Umbilical cord (tissue), 2 donors: Measurements from ENCODE around the gene NFIC. TPM values are rescaled to one million over a fixed set of nuclear protein-coding genes. Genes with fewer than 3 reads are reported as not detected.
"Not testable (repeated sequence)": the region's sequence is repeated elsewhere in the genome, so short reads cannot be mapped to it uniquely, and the experiment has no call there.

Source experiments
- DNase-seq: peaks from one replicate; pipeline ENCODE4 v3.0.0-alpha.2; 2015; ENCODE audit warnings: low spot score
- total RNA-seq: library from RNA; depleted of rRNA; stranded (reverse); fragments of >200 nt; gene quantifications from one replicate; pipeline ENCODE4 v1.2.3, GENCODE V29; 2014; ENCODE audit warnings: low replicate concordance; ENCODE audit not compliant: insufficient read depth

NFIC gene
- total RNA-seq, 1 donor from 2014 or later = 37.3 TPM

GRCh38 chr19:3336680-3337523 is 29.5 kb upstream of the NFIC start:
- DNase-seq = peak; percentile 70

GRCh38 chr19:3338541-3339181 is 27.7 kb upstream of the NFIC start:
- DNase-seq = no peak

DNA sequence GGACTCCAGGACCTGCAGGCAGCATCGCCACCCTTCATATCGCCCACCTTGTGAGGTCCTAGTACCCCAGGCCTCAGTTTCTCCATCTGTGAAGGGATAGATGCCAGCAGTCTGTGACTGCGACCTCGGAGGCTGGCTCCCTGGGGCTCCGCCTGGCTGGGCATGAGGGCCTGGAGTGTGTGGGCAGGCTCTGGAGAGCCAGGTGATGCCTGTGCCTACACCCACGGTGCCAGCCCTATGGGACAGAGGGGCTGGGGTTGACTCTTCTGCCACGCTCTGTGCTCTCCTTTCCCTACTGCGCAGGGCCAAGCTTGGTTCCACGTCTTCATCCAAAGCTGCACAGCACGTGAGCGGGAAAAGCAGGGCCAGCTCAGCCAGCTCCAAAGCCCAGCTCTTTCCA is 26.0 kb upstream of the NFIC start:
- DNase-seq = no peak

DNA sequence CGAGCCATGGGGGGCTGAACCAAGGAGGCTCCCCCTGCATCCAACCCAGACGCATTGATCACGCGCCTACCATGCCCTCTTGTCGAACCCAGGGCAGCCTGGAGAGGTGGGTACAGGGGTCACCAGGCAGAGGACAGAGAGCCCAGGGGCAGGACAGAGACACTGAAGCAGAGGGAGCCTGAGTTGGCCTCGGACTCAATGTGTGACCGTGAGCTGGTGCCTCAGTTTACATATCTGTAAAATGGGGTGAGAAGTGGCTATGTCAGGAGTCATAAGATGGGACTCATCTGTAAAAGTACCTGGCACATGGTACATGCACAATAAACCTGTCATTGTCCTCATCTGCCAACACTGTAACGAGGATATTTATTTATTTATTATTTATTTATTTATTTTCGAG is 24.1 kb upstream of the NFIC start:
- no peak for DNase-seq

DNA sequence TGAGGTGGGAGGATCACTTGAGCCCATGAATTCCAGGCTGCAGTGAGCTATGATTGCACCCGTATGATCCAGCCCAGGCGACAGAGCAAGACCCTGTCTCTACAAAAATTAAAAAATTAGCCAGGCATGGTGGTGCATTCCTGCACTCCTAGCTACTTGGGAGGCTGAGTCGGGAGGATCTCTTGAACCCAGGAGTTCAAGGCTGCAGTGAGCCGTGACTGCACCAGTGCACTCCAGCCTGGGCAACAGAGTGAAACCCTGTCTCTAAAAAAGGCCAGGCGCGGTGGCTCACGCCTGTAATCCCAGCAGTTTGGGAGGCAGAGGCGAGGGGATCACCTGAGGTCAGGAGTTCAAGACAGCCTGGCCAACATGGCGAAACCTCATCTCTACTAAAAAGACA is 23.4 kb upstream of the NFIC start:
- not testable (repeated sequence) for DNase-seq

DNA sequence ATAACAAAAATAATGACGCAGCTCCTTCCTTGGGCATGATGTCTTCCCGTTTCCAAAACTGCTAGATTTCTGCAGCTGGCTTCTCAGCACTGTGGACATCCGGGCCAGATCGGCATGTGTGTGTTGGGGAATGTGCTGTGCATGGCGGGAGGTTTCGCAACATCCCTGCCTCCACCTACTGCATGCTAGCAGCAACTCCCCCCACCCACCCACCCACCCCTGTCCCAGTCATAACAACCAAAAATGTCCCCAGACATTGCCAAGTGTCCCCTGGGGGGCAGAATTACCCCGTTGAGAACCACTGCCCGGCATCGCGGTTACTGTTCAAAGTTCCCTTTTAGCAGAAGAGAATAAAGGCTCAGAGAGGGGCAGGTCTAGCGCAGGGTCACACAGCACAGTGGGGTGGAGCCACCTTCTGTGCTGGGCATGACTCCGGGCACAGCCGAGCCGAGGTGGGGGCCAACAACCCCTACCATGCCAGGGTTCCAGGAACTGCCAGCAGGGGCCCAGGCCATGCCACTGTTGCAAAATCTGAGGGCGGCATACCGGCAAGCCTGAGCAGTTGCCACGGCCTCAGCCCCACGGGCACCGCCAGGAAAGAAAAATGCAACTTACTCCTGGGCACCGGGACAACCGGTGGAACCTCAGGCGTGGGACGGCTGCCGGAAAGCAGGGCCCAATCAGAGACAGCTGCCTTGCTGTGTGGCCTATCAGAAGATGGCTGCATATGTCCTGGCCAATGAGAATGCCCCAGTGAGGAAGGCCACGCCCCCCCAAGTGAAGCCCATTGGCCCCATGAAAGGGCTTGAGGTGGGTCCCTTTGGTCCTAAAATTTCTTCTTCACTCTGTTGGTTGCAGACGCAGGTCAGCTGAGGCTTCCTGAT is 22.5 kb upstream of the NFIC start:
- DNase-seq = peak; percentile 58

DNA sequence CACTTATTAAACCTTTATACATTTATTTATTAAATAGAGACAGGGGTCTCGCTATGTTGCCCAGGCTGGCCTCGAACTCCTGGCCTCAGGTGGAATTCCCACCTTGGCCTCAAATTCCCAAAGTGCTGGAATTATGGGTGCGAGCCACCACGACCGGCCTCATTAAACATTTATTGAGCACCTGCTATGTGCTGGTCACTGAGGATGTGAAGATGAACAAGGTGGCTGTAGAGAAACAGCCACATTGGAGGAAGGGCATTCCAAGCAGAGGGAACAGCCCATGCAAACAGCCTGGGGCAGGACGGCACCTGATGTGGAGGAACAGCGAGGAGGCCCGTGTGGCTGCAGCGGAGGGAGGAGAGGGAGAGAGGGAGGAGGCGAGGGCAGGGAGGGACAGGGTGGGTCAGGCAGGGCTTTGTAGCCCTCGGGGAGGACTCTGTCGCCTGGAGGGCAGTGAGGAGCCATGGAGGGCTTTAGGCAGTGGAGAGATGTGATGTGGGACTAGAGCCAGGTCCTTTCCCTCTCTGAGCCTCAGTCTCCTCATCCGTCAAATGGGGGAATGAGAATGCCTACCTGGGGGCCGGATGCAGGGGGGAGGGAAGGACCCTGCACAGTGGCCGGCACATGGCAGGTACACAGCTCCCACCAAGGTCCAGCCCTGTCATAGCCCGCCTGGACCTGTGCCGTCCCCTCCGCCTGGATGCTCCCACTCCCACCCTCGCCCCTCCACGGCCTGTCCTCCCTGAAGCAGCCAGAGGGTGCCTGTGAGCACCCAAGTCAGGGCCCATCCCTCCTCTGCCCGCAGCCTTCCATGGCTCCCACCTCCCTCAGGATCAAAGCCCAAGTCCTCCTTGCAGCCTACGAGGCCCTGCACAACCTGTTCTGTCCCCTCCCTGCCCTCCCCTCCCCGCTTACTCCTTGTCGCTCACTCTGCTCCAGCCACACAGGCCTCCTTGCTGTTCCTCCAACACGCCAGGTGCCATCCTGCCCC is 21.5 kb upstream of the NFIC start:
- DNase-seq = no peak

DNA sequence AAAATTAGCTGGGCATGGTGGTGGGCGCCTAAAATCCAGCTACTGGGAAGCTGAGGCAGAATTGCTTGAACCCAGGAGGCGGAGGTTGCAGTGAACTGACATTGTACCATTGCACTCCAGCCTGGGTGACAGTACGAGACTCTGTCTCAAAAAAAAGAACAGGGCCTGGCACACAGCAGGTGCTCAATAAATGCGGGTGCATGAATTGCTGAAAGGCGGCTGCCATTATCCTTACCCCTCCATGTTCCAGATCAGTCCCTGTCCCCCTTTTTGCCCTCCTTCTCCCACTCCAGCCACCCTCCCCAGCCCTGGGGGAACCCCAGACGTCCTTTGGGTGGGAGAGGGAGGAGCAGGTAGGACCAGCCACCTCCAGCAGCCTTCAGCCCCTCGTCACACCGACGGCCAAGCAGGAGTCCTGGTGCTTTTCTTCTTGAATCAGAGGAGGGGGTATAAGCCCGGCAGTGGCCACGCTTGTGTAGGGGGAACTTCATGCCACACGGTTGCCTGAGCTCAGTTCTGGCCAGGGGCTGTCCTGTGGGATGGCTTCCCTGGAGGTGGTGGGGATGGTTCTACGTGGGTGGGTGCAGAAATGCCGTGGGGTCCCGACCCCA is 20.4 kb upstream of the NFIC start:
- DNase-seq = no peak

GRCh38 chr19:3346677-3347353 is 19.6 kb upstream of the NFIC start:
- peak; percentile 72 for DNase-seq

DNA sequence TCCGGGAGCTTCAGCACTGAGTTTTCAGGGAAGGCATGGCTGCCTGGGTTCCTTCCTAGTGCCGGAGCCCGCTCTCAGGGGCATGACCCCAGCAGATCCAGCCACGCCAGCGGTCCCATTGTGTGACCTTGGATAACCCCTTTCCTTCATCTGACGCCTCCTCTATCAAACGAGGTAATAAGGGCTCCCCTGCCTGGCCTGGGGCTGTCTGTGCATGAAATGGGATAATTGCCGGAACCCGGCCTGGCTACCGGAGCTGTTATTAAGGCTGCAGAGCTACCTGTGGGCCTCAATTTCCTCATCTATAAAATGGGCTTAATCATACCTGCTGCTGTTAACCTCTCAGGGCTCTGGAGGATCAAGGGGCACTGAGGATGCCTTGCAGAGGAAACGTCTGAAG is 18.3 kb upstream of the NFIC start:
- no peak for DNase-seq

GRCh38 chr19:3348469-3348868 is 17.9 kb upstream of the NFIC start:
- DNase-seq = not testable (repeated sequence)

GRCh38 chr19:3350014-3350663 is 16.2 kb upstream of the NFIC start:
- no peak for DNase-seq

DNA sequence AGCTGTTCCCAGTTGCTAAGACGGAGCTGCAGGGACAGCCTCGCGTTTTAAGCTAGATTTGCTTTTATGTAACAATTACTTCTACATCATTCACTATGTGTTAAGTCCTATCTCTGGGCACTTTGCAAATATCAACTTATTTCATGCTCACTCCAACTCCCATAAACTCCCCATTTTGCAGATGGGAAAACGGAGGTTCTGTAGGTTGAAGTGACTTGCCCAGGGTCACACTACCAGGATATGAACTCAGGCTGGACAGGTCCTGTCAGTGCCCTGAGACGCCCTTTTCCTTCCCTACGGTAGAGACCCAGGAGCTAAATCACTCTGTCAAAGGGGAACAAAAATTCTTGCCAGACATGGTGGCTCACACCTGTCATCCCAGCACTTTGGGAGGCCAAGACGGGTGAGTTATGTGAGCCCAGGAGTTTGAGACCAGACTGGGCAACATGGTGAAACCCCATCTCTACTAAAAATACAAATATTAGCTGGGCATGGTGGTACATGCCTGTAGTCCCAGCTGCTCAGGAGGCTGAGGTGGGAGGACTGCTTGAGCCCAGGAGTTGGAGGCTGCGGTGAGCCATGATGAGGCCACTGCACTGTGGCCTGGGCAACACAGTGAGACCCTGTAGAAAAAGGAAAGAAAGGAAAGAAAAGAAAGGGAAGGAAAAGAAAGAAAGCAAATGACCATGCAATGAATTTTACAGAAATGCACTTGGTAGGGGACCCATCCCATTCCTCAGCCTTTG is 14.5 kb upstream of the NFIC start:
- no peak for DNase-seq

DNA sequence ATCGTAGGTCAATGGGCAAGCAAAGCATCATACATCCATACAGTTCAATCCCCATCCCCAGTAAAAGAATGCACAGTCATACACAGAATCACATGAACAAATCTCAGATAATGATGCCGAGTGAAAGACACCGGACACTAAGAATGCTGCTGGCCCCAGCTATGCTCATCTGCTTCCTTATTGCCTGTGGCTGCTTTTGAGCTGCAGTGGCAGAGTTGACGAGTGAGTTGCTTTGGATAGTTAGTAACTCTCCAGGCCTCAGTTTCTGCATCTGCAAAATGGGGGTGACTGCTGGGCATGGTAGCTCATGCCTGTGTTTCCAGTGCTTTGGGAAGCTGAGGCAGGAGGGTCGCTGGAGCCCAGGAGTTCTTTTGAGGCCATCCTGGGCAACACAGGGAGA is 12.9 kb upstream of the NFIC start:
- DNase-seq = no peak

GRCh38 chr19:3356805-3357204 is 9.6 kb upstream of the NFIC start:
- DNase-seq = no peak

DNA sequence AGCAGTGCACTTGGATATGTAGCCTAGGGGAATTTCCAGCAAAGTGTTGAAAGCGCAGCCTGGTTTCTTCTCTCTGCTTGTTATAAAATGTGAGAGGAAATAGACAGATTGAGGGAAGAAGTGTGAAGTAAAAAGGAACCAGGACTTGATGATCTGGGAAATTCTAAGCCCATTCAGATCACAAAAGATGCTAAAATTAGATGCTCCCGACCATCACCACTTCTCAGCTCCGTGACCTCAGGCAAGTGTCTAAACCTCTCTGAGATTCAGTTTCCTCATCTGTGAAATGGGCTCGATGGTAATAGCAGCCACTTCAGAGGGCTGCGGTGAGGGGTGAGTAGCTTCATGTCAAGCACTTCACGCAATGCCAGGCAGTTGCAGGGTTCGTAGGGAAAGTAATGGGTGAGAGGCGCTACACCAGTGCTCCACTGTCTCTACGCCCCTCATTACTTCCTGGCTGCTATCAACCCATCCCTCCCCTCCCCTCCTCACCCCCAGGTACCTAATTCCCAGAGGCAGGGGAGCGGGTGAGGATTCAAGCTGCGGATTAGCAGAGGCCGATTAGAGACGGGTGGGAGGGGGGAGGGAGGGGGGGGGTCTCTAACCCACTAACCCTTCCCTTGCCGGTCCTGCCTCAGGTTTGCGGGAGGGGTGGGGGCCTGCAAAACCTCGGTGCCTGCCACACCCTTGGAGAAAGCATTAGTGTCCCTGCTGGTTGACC is 9.0 kb upstream of the NFIC start:
- no peak for DNase-seq

DNA sequence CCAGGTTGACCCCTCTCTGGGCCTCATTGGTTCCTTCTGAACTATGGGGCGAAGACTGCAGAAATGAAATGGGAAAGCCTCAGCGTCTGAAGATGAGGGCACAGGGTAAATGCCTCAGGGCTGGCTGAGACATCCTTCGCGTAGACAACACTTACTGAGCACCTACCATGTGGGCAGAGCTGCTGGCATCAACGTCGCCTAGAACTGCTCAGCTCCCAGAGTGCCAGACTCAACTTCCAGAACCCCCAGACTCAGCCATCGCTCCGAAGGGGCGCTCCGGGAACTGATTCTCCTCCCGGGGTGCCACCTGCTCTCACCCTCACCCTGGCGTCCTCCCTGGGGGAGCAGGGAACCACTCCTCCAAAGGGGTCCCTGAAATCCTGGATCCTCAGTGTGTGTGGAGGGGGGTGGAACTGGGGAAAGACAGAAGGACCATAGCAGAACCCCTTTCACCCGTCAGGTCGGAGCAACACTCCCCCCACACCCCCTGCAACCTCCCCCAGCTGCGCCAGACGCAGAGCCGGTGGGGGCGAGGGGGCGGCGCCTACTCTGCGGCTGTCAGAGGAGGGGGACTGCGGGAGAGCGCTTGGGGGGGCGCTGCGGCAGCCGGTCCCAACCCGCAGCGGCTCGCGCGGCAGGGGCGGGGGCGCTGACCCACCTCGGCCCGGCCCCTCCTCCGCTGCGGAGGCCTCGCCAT is 8.2 kb upstream of the NFIC start:
- no peak for DNase-seq

DNA sequence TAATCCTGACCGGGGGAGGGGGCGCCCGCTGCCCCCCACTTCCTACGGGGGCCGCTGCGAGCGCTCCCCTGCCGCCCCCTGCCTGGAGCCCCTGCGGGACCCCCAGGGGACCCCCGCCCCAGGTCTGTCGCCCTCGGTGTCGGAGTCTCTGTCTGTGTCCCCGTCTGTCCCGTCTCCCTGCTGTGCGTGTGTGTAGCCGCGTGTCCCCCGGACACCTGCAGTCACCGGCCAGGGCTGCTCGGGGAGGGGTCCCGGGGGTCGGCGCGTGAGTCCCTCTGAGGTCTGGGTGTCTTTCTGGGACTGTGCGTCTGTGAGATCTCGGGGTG is 7.7 kb upstream of the NFIC start:
- DNase-seq = no peak
